GM21515 (cell line): ENCODE measurements around the gene CDC5L.

Experiments used
- ATAC-seq: cut with Tn5 transposase; IDR thresholded peaks from one replicate; pipeline ENCODE4 v1.9.1; 2021; ENCODE audit not compliant: unreplicated experiment

The CDC5L gene

GRCh38 chr6:44451803-44452695 lies 64.5 kb downstream of the CDC5L start:
- no peak for ATAC-seq

GRCh38 chr6:44452725-44453124 lies 65.2 kb downstream of the CDC5L start:
- ATAC-seq: no peak

- no peak for ATAC-seq
These were observed 65.6 kb downstream of the CDC5L start for GRCh38 chr6:44453146-44453545.

GRCh38 chr6:44454198-44454597 lies 66.7 kb downstream of the CDC5L start:
- ATAC-seq: no peak

GRCh38 chr6:44456070-44456965 lies 68.8 kb downstream of the CDC5L start:
- ATAC-seq: no peak

- ATAC-seq: no peak
These were observed 69.4 kb downstream of the CDC5L start for GRCh38 chr6:44456966-44457292.

GRCh38 chr6:44457596-44457995 lies 70.1 kb downstream of the CDC5L start:
- ATAC-seq: no peak

GRCh38 chr6:44458551-44458950 lies 71.0 kb downstream of the CDC5L start:
- no peak for ATAC-seq

GRCh38 chr6:44462335-44462734 lies 74.8 kb downstream of the CDC5L start:
- no peak for ATAC-seq

GRCh38 chr6:44462797-44463727 lies 75.6 kb downstream of the CDC5L start:
- no peak for ATAC-seq

- ATAC-seq: no peak
These were observed 76.4 kb downstream of the CDC5L start for GRCh38 chr6:44463728-44464450.

- no peak for ATAC-seq
These were observed 77.2 kb downstream of the CDC5L start for GRCh38 chr6:44464527-44465310.

- ATAC-seq: no peak
These were observed 79.4 kb downstream of the CDC5L start for GRCh38 chr6:44466955-44467354.

GRCh38 chr6:44468835-44469234 lies 81.3 kb downstream of the CDC5L start:
- no peak for ATAC-seq

- ATAC-seq: no peak
These were observed 82.6 kb downstream of the CDC5L start for GRCh38 chr6:44470115-44470464.

- ATAC-seq: no peak
These were observed 83.2 kb downstream of the CDC5L start for GRCh38 chr6:44470746-44471145.

- ATAC-seq: no peak
These were observed 83.9 kb downstream of the CDC5L start for GRCh38 chr6:44471271-44471981.

GRCh38 chr6:44472250-44472945 lies 84.9 kb downstream of the CDC5L start:
- no peak for ATAC-seq
